ENCODE results near the gene VCL. TPM values are rescaled to one million over a fixed set of nuclear protein-coding genes. Genes with fewer than 3 reads are reported as not detected.
A peak's percentile ranks its signal among the peaks of the same experiment; 100 is the strongest.

Gene VCL
- total RNA-seq, 1 experiment from 2014 or later = 495 TPM

DNA sequence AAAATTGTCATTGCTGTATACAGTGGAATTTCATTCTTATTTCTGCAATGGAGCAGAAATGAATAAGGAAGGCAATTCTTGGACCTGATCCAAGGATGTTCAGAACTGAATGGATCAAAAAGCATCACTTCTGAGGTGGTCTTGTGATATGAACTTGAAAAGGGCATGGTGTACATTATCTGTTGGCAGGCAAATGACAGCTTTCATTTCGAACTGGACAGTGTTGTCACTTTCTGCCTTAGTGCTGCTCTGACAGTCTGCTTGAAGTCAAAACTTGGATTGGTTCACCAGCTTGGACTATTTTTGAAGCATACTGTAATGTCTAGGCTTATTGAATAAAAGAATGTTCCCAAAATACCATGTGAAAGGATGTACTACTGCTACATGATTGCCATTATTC is 52.0 kb downstream of the VCL start:
- TF ChIP-seq TCF7L2 (IDR thresholded peaks at IDR 0.05; ENCODE audit: low read depth, low read length) = no peak
- peak; percentile 23; the same call in 1 of the 2 replicates for TF ChIP-seq POLR2AphosphoS5 (IDR thresholded peaks at IDR 0.05; ENCODE audit: low read depth, low read length)
- TSS peak; percentile 28 for BruUV-seq (replicated peaks)
- H3K4me3 ChIP-seq (ENCODE audit: low read depth in 2 of 2, low read length in 2 of 2) = no peak overlapping the region
- no peak for ATAC-seq
- H3K27ac ChIP-seq (ENCODE audit: low read length) = no peak overlapping the region
- intact Hi-C loops (cut with micrococcal nuclease; ENCODE audit: unreplicated experiment) = no loop called here
- POLR2A ChIA-PET = no interaction called here
- in situ Hi-C loops (cut with HindIII; ENCODE audit: low pct_unique_long_range_greater_than_20kb, low sequenced_read_pairs) = no loop called here
- CTCF ChIA-PET = interaction anchor here (0.7 kb wide), 1 partner anchor 164 kb away, joined by 3 read pairs; no protein-coding TSS in a partner anchor
- no peak for DNase-seq (ENCODE audit: low read depth, low spot score)
- H3K9me3 ChIP-seq (ENCODE audit: control insufficient read depth, insufficient read depth, low read depth, low read length) = no peaks in the 10 kb centered on the region
- peaks cover 31% of the 10 kb centered on the region for H3K4me1 ChIP-seq (ENCODE audit: control insufficient read depth, insufficient read depth, low read length)
- no peaks in the 10 kb centered on the region for H3K27me3 ChIP-seq (ENCODE audit: control insufficient read depth, insufficient read depth, low read length)
- H3K36me3 ChIP-seq (ENCODE audit: control insufficient read depth, insufficient read depth, low read length) = peaks cover 12% of the 10 kb centered on the region

DNA sequence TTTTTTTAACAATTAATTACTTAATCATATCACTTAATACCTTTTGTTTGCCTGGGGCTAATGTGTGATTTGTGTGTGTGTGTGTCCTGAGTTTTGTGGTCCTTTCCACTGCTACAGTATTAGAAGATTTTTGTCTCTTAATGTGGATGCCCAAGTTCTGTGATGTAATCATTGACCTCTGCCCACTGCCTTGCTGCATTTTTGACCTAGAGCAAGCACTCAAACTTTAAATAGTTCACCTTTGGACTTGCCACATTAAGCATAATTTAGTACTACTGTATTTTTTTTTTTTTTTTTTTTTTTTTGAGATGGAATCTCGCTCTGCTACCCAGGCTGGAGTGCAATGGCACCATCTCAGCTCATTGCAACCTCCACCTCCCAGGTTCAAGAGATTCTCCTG is 52.7 kb downstream of the VCL start:
- Histone ChIP-seq H3K4me3 (ENCODE audit: low read depth in 2 of 2, low read length in 2 of 2) (no peak overlapping the region), H3K4me1 (ENCODE audit: control insufficient read depth, insufficient read depth, low read length) (peaks cover 37% of the 10 kb centered on the region), H3K36me3 (ENCODE audit: control insufficient read depth, insufficient read depth, low read length) (peaks cover 10% of the 10 kb centered on the region), H3K27ac (ENCODE audit: low read length) (no peak overlapping the region), H3K27me3 (ENCODE audit: control insufficient read depth, insufficient read depth, low read length) (no peaks in the 10 kb centered on the region), H3K9me3 (ENCODE audit: control insufficient read depth, insufficient read depth, low read depth, low read length) (no peaks in the 10 kb centered on the region)
- ATAC-seq (no peak), DNase-seq (ENCODE audit: low read depth, low spot score) (no peak)
- in situ Hi-C loops (cut with HindIII; ENCODE audit: low pct_unique_long_range_greater_than_20kb, low sequenced_read_pairs) (no loop called here), intact Hi-C loops (cut with micrococcal nuclease; ENCODE audit: unreplicated experiment) (no loop called here)
- CTCF ChIA-PET = no interaction called here
- BruUV-seq (replicated peaks) = no TSS peak
- POLR2A ChIA-PET = interaction anchor here (0.7 kb wide), 1 partner anchor 12 kb away, joined by 9 read pairs; no protein-coding TSS in a partner anchor
- TF ChIP-seq POLR2AphosphoS5 (IDR thresholded peaks at IDR 0.05; ENCODE audit: low read depth, low read length) (no peak), SIN3A (IDR thresholded peaks at IDR 0.05; ENCODE audit: borderline replicate concordance, insufficient read depth, low read depth, low read length) (no peak), TCF7L2 (IDR thresholded peaks at IDR 0.05; ENCODE audit: low read depth, low read length) (no peak)
- TF ChIP-seq, protein P1, sequence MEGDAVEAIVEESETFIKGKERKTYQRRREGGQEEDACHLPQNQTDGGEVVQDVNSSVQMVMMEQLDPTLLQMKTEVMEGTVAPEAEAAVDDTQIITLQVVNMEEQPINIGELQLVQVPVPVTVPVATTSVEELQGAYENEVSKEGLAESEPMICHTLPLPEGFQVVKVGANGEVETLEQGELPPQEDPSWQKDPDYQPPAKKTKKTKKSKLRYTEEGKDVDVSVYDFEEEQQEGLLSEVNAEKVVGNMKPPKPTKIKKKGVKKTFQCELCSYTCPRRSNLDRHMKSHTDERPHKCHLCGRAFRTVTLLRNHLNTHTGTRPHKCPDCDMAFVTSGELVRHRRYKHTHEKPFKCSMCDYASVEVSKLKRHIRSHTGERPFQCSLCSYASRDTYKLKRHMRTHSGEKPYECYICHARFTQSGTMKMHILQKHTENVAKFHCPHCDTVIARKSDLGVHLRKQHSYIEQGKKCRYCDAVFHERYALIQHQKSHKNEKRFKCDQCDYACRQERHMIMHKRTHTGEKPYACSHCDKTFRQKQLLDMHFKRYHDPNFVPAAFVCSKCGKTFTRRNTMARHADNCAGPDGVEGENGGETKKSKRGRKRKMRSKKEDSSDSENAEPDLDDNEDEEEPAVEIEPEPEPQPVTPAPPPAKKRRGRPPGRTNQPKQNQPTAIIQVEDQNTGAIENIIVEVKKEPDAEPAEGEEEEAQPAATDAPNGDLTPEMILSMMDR (IDR thresholded peaks at IDR 0.05) = no peak
- TF ChIP-seq, protein P2, sequence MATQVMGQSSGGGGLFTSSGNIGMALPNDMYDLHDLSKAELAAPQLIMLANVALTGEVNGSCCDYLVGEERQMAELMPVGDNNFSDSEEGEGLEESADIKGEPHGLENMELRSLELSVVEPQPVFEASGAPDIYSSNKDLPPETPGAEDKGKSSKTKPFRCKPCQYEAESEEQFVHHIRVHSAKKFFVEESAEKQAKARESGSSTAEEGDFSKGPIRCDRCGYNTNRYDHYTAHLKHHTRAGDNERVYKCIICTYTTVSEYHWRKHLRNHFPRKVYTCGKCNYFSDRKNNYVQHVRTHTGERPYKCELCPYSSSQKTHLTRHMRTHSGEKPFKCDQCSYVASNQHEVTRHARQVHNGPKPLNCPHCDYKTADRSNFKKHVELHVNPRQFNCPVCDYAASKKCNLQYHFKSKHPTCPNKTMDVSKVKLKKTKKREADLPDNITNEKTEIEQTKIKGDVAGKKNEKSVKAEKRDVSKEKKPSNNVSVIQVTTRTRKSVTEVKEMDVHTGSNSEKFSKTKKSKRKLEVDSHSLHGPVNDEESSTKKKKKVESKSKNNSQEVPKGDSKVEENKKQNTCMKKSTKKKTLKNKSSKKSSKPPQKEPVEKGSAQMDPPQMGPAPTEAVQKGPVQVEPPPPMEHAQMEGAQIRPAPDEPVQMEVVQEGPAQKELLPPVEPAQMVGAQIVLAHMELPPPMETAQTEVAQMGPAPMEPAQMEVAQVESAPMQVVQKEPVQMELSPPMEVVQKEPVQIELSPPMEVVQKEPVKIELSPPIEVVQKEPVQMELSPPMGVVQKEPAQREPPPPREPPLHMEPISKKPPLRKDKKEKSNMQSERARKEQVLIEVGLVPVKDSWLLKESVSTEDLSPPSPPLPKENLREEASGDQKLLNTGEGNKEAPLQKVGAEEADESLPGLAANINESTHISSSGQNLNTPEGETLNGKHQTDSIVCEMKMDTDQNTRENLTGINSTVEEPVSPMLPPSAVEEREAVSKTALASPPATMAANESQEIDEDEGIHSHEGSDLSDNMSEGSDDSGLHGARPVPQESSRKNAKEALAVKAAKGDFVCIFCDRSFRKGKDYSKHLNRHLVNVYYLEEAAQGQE (IDR thresholded peaks at IDR 0.05; ENCODE audit: insufficient read depth in 1 of 2, low read depth in 2 of 2, low read length in 1 of 2) = no peak

- intact Hi-C loops (cut with micrococcal nuclease; ENCODE audit: unreplicated experiment) = no loop called here
- no TSS peak for BruUV-seq (replicated peaks)
- H3K9me3 ChIP-seq (ENCODE audit: control insufficient read depth, insufficient read depth, low read depth, low read length) = no peaks in the 10 kb centered on the region
- no peaks in the 10 kb centered on the region for H3K27me3 ChIP-seq (ENCODE audit: control insufficient read depth, insufficient read depth, low read length)
- ATAC-seq = peak; percentile 49; the same call in 1 of the 2 replicates
- ChIA-PET POLR2A (interaction anchor here (0.7 kb wide), 1 partner anchor 164 kb away, joined by 4 read pairs; no protein-coding TSS in a partner anchor), CTCF (interaction anchor here (0.6 kb wide), 1 partner anchor 51 kb away, joined by 3 read pairs; no protein-coding TSS in a partner anchor)
- peaks cover 1% of the 10 kb centered on the region for H3K36me3 ChIP-seq (ENCODE audit: control insufficient read depth, insufficient read depth, low read length)
- peak; percentile 45; the same call in 1 of the 2 replicates for TF ChIP-seq POLR2AphosphoS5 (IDR thresholded peaks at IDR 0.05; ENCODE audit: low read depth, low read length)
- TF ChIP-seq, protein P1 (IDR thresholded peaks at IDR 0.05) = no peak
- H3K27ac ChIP-seq (ENCODE audit: low read length) = no peak overlapping the region
- no peak overlapping the region for H3K4me3 ChIP-seq (ENCODE audit: low read depth in 2 of 2, low read length in 2 of 2)
- no peak for DNase-seq (ENCODE audit: low read depth, low spot score)
- in situ Hi-C loops (cut with HindIII; ENCODE audit: low pct_unique_long_range_greater_than_20kb, low sequenced_read_pairs) = no loop called here
- H3K4me1 ChIP-seq (ENCODE audit: control insufficient read depth, insufficient read depth, low read length) = peaks cover 48% of the 10 kb centered on the region
Measured at GRCh38 chr10:74051736-74052342, 53.9 kb downstream of the VCL start.

All from Panc1 (cell line).